Left lung (tissue), 10 donors: ENCODE results near the gene MEAK7. TPM values are rescaled to one million over a fixed set of nuclear protein-coding genes. Genes with fewer than 3 reads are reported as not detected.

Source experiments
- ATAC-seq: fragments of 200-7000 bp; cut with Tn5 transposase; one replicate; pipeline ENCODE4 v1.9.1; 2020; ENCODE audit warnings: moderate library complexity
- DNase-seq, 4 donors: peaks; one replicate each; pipeline ENCODE4 v3.0.0-alpha.2; 2013 to 2020
- H3K27ac ChIP-seq, 2 donors: fragments of 200-600 bp; sonication (generic) in 1 of 2; one replicate each; pipeline versions ENCODE4 v1.5.0 to v1.8.0; 2020 to 2021
- H3K27me3 ChIP-seq, 2 donors: fragments of 200-600 bp; sonication (generic) in 1 of 2; one replicate each; pipeline versions ENCODE4 v1.5.0 to v1.8.0; 2020 to 2021
- H3K36me3 ChIP-seq, 2 donors: fragments of 200-600 bp; sonication (generic) in 1 of 2; one replicate each; pipeline versions ENCODE4 v1.5.0 to v1.8.0; 2020 to 2021
- H3K4me1 ChIP-seq, 2 donors: fragments of 200-600 bp; one replicate each; pipeline ENCODE4 v1.8.0; 2021
- H3K4me3 ChIP-seq, 2 donors: fragments of 200-600 bp; sonication (generic) in 1 of 2; one replicate each; pipeline versions ENCODE4 v1.5.0 to v1.8.0; 2020 to 2021; ENCODE audit warnings: mild to moderate bottlenecking in 1 of 2
- H3K9me3 ChIP-seq, 2 donors: fragments of 200-600 bp; sonication (generic) in 1 of 2; one replicate each; pipeline versions ENCODE4 v1.5.0 to v1.8.0; 2020 to 2021
- CTCF ChIP-seq, 2 donors: fragments of 200-600 bp; sonication (generic) in 1 of 2; IDR thresholded peaks; one replicate each; pipeline versions ENCODE4 v1.5.0 to v1.8.0; 2021; ENCODE audit warnings: antibody characterized with exemption in 2 of 2
- intact Hi-C, 2 donors: fragments of 100-400 bp; cut with DNase I; formaldehyde crosslinking; loops; one replicate each; pipeline versions ENCODE4 v1.11.2 to v1.14.2; 2022
- polyA plus RNA-seq, 6 donors: library from polyadenylated mRNA; unstranded; fragments of 120-200 nt; gene quantifications; one replicate each; pipeline ENCODE4 v1.2.1, GENCODE V29; 2013; ENCODE audit not compliant: insufficient read length in 6 of 6
- total RNA-seq, 2 donors: library from RNA; stranded (reverse); fragmentation: NEBNext Ultra II Directional; extraction: Animal tissue kit (Norgen Biotek cat#: 25700); gene quantifications; one replicate each; pipeline ENCODE4 v1.2.1, GENCODE V29; 2021
- donor health status: DM: no; HTN: yes; CAD: no.
- donor health status: DM: no; HTN: no; CAD: no.

MEAK7 gene
- total and polyA plus RNA-seq, 8 donors, result 13.1 to 22.3 (median 20.3) TPM

GRCh38 chr16:84502075-84502474 is 2.4 kb downstream of the MEAK7 start:
- DNase-seq, result peak in 1 of 4 donors; percentile 22

GRCh38 chr16:84501077-84501735 is 3.3 kb downstream of the MEAK7 start:
- Histone ChIP-seq H3K27me3 (no peaks in the 10 kb centered on the region), H3K4me1 (peaks cover 6 to 26% of the 10 kb centered on the region in 2 donors), H3K9me3 (no peaks in the 10 kb centered on the region), H3K36me3 (peaks cover 0 to 21% of the 10 kb centered on the region in 2 donors), H3K4me3 (no peak overlapping the region), H3K27ac (no peak overlapping the region)
- no peak for ATAC-seq
- no peak for TF ChIP-seq CTCF (IDR thresholded peaks at IDR 0.05)
- intact Hi-C loops, result no loop called here
- no peak for DNase-seq

More at GRCh38 chr16:84502075-84502474, 2.4 kb downstream of the MEAK7 start:
- no peak overlapping the region for H3K4me3 ChIP-seq
- ATAC-seq, result no peak
- peaks cover 0 to 13% of the 10 kb centered on the region in 2 donors for H3K36me3 ChIP-seq
- no peak overlapping the region for H3K27ac ChIP-seq
- TF ChIP-seq CTCF (IDR thresholded peaks at IDR 0.05), result no peak
- no peaks in the 10 kb centered on the region for H3K27me3 ChIP-seq
- H3K4me1 ChIP-seq, result peaks cover 6 to 32% of the 10 kb centered on the region in 2 donors
- H3K9me3 ChIP-seq, result no peaks in the 10 kb centered on the region
- intact Hi-C loops, result no loop called here

GRCh38 chr16:84500531-84500930 is 3.9 kb downstream of the MEAK7 start:
- ATAC-seq (no peak), DNase-seq (no peak)
- Histone ChIP-seq H3K4me1 (peaks cover 6 to 20% of the 10 kb centered on the region in 2 donors), H3K27me3 (no peaks in the 10 kb centered on the region), H3K4me3 (no peak overlapping the region), H3K36me3 (peaks cover 0 to 28% of the 10 kb centered on the region in 2 donors), H3K9me3 (no peaks in the 10 kb centered on the region), H3K27ac (no peak overlapping the region)
- intact Hi-C loops, result no loop called here
- TF ChIP-seq CTCF (IDR thresholded peaks at IDR 0.05), result no peak

GRCh38 chr16:84499638-84500037 is 4.8 kb downstream of the MEAK7 start:
- no peak overlapping the region for H3K27ac ChIP-seq
- no peaks in the 10 kb centered on the region for H3K27me3 ChIP-seq
- DNase-seq, result no peak
- intact Hi-C loops, result no loop called here
- H3K4me1 ChIP-seq, result peaks cover 0 to 11% of the 10 kb centered on the region in 2 donors
- ATAC-seq, result no peak
- no peak for TF ChIP-seq CTCF (IDR thresholded peaks at IDR 0.05)
- no peaks in the 10 kb centered on the region for H3K9me3 ChIP-seq
- no peak overlapping the region for H3K4me3 ChIP-seq
- peaks cover 0 to 37% of the 10 kb centered on the region in 2 donors for H3K36me3 ChIP-seq

GRCh38 chr16:84498859-84499620 is 5.4 kb downstream of the MEAK7 start:
- no peaks in the 10 kb centered on the region for H3K9me3 ChIP-seq
- H3K27me3 ChIP-seq, result no peaks in the 10 kb centered on the region
- DNase-seq (no peak), ATAC-seq (no peak)
- no peak overlapping the region for H3K27ac ChIP-seq
- no peak overlapping the region for H3K4me3 ChIP-seq
- intact Hi-C loops, result no loop called here
- no peak for TF ChIP-seq CTCF (IDR thresholded peaks at IDR 0.05)
- peaks cover 0 to 43% of the 10 kb centered on the region in 2 donors for H3K36me3 ChIP-seq
- peaks cover 0 to 9% of the 10 kb centered on the region in 2 donors for H3K4me1 ChIP-seq
